ENCODE measurements around the gene STUM. TPM values are rescaled to one million over a fixed set of nuclear protein-coding genes. Genes with fewer than 3 reads are reported as not detected.

STUM gene
- total RNA-seq, 1 experiment from 2014 or later = 0.32 TPM

GRCh38 chr1:226657895-226658545, 109.5 kb downstream of the STUM start:
- in situ Hi-C loops (cut with HindIII; ENCODE audit: low pct_unique_long_range_greater_than_20kb, low sequenced_read_pairs) = no loop called here
- DNase-seq (ENCODE audit: low read depth, low spot score) = peak; percentile 59

- in situ Hi-C loops (cut with HindIII; ENCODE audit: low pct_unique_long_range_greater_than_20kb, low sequenced_read_pairs) = no loop called here
- DNase-seq (ENCODE audit: low read depth, low spot score) = no peak
These were observed 110.1 kb downstream of the STUM start for GRCh38 chr1:226658546-226659125.

Other genes starting within 250 kb of the STUM start
- 6.8 and 7.6 TPM in 2 replicates for gene LIN9, start 239.6 kb upstream of the STUM start, total RNA-seq (2014; rRNA removed; shearing (Covaris generic))
- gene PARP1, start 140.7 kb upstream of the STUM start, total RNA-seq (2014; rRNA removed; shearing (Covaris generic)) = 140 and 142 TPM in 2 replicates
- 56.9 and 66.0 TPM in 2 replicates for gene ITPKB, start 190.5 kb downstream of the STUM start, total RNA-seq (2014; rRNA removed; shearing (Covaris generic))

Measured in SK-MEL-5 (cell line).